Superior temporal gyrus (tissue), 1 donor: ENCODE data around the gene TTC34.

Experiments
- DNase-seq: peaks from one replicate; pipeline ENCODE4 v3.0.0-alpha.2; 2016; ENCODE audit errors: extremely low spot score

Gene TTC34, protein sequence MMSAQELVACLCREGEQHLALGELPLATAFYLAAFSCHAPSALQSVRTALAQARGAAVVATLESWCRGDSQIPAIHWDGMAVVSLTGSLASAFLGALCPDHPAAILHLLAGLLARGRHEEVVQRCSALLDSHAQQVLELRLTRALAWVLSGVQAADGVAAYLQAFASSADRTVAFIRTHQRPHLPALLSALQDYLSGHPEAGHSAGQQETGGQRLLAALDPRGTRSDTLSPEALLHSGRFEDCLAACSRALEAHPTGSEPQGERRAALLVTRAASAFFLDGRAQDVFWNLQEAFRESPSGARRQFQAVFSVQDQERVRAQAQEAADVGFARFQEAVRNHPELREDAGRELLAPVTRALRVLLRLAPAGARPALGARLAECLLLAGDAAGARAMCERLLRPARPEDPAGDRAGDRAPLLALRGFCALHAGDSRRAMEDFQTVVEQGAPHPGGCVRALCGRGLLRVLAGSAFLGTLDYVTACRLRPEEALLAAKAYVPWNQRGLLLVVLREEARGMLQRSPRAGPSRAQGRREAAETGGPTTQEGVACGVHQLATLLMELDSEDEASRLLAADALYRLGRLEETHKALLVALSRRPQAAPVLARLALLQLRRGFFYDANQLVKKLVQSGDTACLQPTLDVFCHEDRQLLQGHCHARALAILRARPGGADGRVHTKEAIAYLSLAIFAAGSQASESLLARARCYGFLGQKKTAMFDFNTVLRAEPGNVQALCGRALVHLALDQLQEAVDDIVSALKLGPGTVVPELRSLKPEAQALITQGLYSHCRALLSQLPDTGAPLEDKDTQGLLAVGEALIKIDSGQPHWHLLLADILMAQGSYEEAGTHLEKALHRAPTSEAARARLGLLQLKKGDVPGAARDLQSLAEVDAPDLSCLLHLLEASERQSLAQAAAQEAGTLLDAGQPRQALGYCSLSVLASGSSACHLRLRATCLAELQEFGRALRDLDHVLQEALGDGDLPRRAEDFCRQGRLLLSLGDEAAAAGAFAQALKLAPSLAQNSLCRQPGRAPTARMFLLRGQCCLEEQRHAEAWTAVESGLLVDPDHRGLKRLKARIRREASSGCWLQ

DNA sequence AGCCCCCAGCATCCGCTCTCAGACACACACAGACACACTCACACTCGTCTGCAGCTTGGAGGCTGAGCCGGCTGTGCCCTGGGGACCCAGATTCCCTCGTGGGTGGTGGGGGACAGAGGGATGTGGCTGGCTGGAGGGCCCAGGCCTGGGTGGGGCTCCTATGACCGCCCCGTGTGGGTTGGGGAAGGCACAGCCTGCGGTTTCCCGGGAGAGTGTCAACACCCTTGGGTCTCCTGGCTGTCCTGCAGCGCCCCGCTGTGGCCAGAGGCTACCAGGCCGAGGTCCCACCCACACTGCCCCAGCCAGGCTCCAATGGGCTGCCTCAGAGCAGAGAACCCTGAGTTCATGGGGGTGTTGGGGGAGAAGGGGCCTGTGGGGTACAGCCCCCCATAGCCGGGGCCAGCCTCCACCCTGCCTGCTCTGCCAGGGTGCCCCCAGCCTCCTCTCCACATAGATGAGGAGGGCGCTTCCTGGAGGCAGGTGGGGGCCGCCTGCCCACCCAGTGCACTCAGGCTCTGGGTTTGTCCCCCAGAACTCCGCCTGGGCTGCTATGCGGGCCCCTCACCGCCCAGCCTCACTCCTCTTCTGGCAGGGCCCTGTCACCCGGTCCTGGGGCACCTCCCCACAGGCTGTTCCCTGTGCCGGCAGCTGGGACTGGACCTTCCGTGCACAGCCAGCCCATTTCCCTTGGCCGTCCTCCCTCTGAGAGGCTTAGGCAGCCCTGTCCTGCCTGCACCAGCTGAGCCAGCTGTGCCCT, at the start of gene TTC34:
Gene TTC34 (minus strand): TSS at position 159 of the 757 bp plus-strand sequence. CDS start 866 bp downstream, outside the sequence.
- DNase-seq = no peak

DNA sequence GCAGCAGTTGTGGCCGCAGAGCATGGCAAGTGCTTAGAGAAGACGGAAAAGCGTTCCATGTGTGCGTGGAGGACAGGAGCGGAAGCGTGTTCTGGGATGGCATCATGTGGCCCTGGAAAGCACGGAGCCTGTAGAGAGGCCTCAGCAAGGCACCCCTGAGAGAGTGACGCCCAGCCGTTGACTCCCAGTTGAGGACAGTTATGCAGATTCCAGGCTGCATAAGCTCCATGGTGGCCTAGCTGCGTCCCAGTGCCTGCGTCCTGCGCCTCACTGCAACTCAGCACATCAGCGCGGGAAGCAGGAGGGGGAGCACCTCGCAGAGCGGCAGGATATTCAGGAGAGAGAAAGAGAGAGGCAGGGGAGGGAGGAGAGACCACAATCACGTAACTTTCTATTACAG, 49.0 kb upstream of the TTC34 start:
- no peak for DNase-seq

DNA sequence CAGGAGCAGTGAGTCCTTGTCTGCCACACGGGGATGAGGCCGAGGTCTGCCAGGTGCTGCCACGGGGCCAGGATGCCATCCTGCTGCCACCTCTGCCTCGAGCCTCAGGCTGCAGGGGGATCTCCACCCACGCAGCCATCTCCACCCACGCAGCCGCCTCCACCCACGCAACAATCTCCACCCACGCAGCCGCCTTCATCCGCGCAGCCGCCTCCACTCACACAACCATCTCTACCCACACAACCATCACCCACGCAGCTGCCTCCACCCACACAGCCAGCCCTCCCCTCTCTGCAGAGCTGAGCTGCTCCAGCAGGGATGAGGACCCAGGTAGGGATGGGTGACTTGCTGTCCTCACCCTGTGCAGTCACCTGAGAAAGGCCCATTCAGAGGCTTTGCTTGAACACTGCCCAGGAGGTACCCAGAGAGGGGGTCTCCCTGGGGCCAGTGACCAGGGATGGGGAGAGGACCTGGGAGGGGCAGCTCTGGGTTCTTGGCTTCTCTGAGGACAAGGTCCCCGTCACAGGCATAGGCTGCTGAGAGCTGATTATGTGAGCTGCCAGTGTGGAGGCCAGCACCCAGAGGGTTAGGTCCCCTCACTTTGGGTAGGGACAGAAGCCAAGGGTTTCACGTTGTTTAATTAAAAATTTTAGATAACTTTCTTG, 46.6 kb upstream of the TTC34 start:
- no peak for DNase-seq

DNA sequence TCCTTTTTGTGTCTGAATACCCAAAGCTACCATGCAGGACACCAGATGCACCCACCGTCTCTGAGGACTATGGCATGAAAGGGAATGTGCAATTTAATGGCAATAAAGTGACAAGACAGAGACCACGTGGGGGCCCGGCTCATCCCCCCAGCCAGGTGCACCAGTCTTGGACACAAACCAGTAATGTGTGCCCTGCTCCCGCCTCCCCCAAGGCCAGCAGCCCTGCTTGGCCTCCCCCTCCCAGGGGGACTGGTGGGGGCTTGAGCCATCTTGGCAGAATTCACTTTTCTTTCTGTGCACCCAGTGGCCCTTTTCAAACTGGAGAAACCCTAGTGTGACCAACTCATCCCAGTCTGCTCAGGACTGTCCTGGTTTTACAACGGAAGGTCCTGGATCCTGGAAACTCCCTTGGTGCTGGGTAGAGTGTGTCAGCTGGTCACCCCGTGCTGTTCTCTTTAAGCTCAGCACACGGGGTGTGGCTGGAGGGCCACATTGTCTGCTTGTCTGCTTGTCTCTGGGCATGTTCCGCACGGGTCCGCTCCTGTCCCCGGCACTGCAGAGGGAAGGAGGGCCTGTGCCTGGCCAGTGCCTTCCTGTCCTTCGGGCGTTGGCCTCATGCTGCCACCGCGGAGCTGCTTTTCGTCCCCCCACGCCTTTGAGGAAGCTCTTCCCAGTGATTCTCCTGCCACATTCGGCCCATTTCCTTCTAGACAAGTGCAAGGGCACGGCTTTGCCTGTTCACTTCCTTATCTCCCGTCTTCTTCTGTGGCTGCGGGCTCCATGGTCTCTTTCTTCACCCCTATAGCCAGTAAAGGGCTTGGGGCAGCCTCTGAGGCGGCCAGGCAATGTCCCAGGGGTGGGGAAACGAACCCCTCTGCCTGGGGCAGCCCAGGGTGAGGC, 45.8 kb upstream of the TTC34 start:
- no peak for DNase-seq

DNA sequence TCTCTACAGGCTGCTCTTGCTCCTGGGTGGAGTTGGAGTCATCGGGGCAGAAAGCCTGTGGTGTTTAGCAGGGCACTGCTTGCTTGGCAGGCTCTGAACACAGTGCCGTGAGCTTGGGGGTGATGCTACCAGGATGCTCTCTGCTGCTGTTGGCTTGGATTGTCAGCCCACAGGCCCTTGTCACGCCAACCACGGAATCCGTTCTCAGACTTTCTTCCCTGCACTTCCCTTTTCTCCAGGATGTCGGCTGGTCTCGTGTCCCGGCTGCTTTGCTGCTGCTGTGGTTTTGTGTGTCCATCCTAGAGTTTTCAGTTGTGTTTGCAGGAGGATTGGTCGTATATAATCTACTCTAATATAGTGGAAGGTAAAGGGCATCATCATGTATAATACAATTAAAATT, 44.4 kb upstream of the TTC34 start:
- DNase-seq = no peak

DNA sequence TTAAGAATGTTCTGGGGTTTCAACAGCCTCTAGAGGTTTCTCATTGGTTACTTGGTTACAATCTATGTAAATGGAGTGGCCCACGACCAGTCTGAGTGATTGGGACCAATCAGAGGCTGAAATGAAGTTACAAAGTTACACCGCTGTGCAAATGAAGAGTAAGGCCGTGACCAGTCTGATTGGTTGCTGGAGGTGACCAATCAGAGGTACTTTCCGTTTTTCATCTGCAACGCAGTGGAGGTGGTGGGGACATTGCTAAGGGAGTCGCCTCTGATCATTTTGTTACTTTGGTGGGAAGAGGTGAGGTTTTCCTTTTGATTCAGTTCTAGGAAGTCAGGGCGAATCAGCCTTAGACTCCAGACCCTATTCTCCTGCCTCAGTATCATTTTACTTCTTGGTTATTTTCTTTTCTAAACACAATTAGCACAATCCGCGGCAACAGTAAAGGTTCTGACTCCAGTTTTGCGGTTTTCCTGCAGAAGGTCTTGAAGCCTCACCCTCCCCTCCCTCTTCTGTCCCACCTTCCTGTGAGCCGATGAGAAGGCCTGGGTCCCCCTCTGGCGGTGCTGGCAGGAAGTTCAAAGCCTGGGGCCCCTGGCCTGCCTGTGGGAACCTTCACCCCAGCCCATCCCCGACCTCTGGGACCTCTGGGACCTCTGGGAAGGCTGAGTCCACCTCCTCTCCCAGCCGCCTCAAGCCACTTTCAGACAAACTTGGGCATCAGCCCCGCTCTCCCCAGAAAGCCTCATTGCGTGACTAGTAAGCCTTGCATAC, 38.7 kb upstream of the TTC34 start:
- DNase-seq = no peak

DNA sequence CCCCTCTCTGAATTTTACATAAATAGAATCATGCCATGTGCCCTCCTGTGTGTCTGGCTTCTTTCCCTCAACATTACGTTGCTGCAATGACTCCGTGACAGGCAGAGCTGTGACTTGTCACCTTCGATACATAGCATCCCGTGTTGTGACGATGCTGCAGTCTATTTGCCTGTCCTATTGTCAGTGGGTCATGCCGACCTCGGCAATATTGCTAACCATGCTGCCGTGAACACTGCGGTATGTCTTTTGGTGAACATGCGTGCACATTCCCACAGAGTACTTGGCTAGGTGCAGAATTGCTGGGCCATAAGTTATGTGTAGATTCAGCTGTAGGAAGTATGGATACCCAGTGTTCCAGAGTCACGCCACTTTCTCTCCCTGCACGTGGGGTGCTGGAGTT, 36.3 kb upstream of the TTC34 start:
- DNase-seq = no peak

DNA sequence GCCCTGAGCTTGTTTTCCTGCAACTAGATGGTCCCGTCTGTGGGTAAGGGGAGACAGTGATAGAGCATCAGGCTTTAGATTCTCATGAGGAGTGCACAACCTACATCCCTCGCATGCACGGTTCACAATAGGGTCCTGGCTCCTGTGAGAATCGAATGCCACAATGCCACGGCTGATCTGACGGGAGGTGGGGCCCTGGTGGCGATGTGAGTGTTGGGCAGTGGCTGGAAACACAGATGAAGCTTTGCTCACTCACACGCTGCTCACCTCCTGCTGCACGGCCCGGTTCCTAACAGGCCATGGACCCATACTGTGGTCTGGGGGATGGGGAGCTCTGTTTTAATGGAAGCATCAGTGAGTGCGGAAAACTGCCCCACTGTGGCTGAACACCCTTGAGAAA, 35.8 kb upstream of the TTC34 start:
- no peak for DNase-seq

DNA sequence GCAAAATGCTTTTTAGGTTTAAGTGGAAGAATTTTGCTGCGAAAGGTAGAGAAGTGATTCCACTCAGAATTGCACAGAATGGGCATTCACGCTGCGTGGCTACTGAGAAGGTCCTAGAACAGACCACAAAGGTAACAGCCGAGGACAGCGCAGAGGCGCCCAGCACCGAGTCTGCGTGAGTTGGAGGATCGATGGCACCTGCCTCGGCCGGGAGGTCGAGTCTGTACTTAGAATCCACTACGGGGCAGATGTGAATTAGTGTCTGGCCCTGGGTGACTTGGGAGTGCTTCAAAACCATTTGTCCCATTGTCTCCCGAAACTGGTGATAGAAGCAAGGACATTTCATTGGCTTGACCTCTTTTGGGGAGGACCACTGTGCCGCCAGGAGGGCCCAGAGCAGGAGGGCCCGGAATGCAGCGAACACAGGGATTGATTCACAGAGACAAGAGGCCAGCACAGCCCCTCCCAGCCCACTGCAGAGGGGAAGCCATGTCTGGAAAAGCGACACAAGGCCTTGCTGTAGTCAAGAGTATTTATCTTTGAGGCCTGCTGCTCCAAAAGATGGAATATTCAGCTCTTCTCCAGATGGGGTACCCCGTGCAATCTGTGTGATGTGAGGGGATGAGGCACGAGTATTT, 35.0 kb upstream of the TTC34 start:
- DNase-seq = no peak

DNA sequence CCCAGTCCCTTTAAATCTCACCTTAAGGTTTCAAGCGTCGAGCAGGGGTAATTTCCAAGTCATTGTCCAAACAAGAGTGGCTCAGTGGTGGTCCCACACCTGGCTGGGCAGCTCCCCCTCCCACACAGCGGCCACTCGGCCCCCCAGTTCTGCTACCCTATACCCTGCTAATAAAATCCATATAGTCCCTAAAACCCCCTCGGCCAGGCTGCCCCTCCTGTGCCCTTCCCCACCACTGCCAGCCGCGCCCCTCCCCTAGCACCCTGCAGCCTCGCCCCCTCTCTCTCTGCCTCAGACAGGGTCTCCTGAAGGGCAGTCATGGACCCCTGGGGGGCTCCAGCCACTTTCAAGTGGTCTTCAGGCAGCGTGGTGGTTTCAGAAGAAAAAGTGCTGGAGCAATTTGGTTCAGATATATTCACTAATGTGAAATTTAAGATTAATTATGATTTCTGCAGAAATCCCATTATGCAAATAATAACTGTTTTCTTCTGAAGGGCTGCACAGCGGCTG, 34.2 kb upstream of the TTC34 start:
- DNase-seq = no peak

DNA sequence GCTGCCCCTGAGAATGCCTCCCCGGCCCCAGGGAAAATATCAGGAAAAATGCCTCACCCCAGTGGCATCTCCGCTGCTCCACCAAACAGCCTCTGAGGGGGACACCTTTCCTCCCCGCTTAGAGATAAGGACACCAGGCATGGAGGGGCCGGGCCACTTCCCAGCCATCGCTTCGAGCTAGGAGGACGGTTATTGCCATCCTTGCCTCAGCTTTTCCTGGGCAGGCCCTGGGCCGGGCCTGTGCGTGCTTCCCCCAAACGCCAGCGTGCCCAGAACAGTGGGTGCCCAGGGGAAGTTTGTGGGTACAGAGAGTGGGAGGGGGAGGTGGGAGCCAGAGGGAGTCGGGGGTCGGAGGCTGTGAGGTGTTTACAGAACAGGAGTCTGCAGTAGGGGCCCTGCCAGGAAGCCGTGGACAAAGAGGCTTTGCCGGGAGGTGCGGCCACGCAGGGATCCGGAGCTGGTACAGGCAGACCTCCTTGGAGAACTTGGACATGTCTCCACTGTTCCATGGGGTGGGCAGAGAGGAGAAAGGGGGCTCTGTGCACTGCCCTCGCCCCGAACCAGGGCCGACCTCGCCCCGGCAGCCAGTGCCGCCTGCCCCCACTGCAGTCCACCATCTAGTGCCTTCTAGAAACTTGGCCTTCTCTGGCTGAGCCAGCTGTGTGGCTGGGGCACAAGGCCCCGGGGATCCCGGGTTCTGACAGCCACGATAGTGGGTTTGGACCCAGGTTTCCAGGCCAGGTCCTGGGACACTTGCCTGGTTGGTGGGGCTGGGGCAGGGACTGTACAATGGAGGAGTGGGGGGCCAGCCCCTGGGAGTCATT, 33.5 kb upstream of the TTC34 start:
- no peak for DNase-seq

DNA sequence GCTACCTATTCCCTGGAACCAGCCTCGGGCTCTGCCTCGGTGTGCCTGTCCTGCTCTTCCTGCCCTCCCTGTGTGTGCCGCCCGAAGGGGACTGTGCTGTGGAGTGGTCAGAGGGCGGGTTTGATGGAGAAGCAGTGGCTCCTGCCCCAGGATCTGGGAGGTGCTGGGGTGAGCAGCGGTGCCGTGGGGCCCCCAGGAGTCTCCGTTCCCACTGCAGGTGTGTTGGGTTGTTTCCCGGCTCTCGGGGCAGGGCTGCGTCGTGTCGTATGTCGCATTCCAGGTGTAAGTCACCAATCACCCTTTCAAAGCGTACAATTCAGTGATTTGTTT, 32.6 kb upstream of the TTC34 start:
- no peak for DNase-seq

DNA sequence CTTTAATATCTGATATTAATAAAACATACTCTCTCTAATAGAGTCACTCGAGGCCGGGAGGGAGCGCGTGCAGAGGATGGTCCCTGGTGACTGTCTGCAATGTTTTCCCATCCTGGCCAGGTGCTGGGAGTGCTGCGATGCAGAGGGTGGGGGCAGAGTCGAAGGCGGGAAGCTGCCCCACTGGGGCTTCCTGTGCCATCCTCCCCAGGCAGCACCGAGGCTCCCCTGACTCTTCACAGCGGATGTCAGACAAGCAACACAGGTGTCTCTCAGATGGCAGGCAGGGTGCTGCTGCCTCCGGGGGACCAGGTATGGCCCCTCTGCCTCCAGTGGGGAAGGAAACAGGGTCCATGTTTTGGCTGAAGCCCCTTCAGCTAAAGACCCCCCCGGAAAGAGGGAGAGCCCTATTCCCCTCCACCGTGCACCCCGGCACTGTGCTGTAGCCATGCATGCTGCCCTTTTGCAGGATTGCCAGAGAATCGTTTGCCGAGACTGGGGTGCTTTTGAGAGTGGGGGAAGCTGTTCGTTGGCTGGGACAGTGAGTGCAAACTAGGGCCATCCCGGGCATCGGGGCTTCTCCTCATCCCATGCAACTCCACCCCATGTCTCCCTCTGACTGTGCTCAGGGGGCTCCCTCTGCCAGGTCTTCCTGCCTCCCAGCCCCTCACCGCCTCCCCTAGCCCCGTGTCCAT, 32.1 kb upstream of the TTC34 start:
- DNase-seq = no peak

DNA sequence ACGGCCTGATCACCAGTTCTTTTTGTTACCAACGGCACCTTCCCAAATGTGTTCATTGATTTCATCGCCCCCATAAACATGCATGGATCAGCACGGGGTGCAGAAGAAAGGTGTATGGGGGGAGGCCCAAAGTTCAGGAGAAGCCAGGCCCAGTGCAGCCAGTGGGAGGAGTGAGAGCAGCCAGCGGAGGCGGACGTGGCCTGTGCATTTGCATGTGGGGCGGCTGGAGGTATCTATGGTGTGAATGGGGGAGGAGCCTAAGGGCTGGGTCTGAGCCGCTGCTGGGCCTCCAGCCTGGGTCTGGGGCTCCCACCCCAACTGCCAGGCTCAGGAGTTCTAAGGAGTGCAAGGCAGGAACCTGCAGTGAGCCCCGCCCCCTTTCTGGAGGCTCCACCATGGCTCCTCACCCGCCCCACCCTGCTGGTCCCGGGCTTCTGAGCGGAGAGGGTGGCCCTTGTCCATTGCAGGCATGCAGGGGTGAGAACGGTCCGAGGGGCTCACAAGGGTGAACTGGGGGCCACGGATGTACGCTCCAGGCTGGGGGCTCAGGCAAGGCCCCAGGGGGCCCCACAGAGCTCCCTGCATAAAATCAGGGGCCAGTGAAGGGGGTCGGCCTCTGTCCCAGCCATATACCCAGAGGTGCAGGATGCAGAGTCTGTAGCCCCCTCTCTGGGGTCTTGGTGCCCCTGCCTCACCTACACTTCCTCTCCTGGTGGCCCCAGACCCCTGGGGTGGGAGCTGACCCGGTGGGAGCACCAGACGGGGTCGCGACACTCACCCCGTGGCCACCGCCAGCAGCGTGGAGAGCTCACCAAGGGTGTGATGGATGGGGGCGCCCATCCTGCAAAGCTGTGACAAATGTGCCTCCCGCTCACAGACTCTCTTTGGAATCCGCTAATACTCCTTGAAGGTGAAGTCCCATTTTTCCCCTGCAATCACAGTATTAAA, 31.3 kb upstream of the TTC34 start:
- DNase-seq = no peak

DNA sequence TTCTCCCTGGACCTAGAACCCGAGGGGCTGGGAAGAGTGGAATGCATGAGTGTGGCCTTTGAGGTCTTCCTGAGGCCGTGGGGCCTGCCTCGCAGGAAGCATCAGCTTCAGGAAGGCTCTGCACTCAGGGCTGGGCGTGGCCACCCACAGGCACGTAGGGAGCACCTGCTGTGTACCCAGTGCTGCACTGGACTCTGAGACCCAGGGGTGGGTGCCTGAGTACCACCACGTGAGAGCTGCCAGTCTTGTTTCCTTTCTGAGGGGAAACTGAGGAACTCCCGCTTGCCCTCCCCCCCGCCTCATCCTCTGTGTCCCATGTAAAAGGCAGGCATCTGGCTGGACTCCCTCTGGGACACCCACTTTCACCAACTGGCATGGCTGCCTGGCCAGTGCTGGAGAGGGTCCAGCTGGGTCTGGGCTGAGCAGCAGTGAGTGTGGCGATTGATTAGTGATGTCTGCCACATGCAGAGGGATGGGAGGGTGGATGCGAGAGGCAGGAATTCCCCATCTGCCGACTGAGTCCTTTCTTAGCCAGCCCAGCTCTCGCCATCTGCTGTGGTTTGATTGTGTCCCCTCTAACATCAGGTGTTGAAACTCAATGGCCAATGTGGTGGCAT, 30.2 kb upstream of the TTC34 start:
- no peak for DNase-seq
